GM19372 (cell line): ENCODE data around the gene DUSP8.

ENCODE experiments used
- ATAC-seq: cut with Tn5 transposase; IDR thresholded peaks from one replicate; pipeline ENCODE4 v1.9.1; 2021; ENCODE audit warnings: mild to moderate bottlenecking, low read depth, moderate library complexity; ENCODE audit not compliant: unreplicated experiment

DUSP8 gene

DNA sequence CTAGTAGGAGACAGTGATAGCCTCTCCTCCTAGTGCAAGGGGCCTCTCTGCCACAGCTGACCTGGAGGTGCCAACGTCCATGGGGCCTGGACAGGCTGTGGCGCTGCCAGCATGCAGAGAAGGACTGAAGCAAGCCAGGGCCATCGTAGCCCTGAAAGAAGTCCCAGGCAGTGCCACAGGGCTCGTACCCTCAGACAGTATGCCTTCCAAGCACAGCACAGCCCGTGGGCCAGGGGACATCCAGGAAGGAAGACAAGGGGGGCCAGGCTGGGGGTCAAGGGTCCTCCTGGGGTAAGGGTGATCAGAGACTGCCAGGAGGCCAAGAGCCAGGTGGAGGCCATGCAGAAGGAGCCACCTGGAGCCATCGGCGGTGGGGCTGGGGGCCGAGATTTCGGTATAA, 65.1 kb downstream of the DUSP8 start:
- ATAC-seq = no peak

- no peak for ATAC-seq
These were observed 66.6 kb downstream of the DUSP8 start for GRCh38 chr11:1505480-1505879.

- ATAC-seq = no peak
These were observed 67.3 kb downstream of the DUSP8 start for GRCh38 chr11:1504581-1505290.

GRCh38 chr11:1504138-1504537, 67.9 kb downstream of the DUSP8 start:
- no peak for ATAC-seq
